Neural cell (in vitro differentiated cells): ENCODE measurements around the gene PDIA2.

ENCODE experiments used
- CTCF ChIP-seq: fragments of 450-650 bp; IDR thresholded peaks from 2 replicates; pipeline ENCODE4 v1.5.1; 2014; ENCODE audit warnings: antibody characterized with exemption, mild to moderate bottlenecking, moderate library complexity; ENCODE audit not compliant: poor library complexity, severe bottlenecking
- EP300 ChIP-seq: fragments of 450-650 bp; conservative IDR thresholded peaks from 2 replicates; pipeline ENCODE4 v1.6.1; 2014; ENCODE audit warnings: antibody characterized with exemption, mild to moderate bottlenecking, moderate library complexity; ENCODE audit not compliant: poor library complexity, severe bottlenecking
- EZH2 ChIP-seq: fragments of 200-600, 300-800 bp; shearing (Covaris generic), sonication (generic); IDR thresholded peaks from 2 replicates; pipeline ENCODE4 v1.6.1; 2014; ENCODE audit warnings: antibody characterized with exemption, low read length, borderline replicate concordance, mild to moderate bottlenecking; ENCODE audit not compliant: insufficient read depth, poor library complexity, severe bottlenecking
- MXI1 ChIP-seq: fragments of 450-650 bp; conservative IDR thresholded peaks from 2 replicates; pipeline ENCODE4 v1.6.1; 2014; ENCODE audit warnings: antibody characterized with exemption, mild to moderate bottlenecking; ENCODE audit not compliant: poor library complexity, severe bottlenecking
- POLR2AphosphoS5 ChIP-seq: IDR thresholded peaks from 2 replicates; pipeline ENCODE4 v1.6.1; 2012
- RAD21 ChIP-seq: fragments of 450-650 bp; conservative IDR thresholded peaks from 2 replicates; pipeline ENCODE4 v1.6.1; 2014; ENCODE audit warnings: antibody characterized with exemption, mild to moderate bottlenecking, moderate library complexity
- REST ChIP-seq: IDR thresholded peaks from 2 replicates; pipeline ENCODE4 v1.6.1; 2012; ENCODE audit warnings: borderline replicate concordance
- SMC3 ChIP-seq: fragments of 450-650 bp; conservative IDR thresholded peaks from 2 replicates; pipeline ENCODE4 v1.6.1; 2014; ENCODE audit warnings: antibody characterized with exemption, mild to moderate bottlenecking, moderate library complexity; ENCODE audit not compliant: poor library complexity
- TAF1 ChIP-seq: IDR thresholded peaks from 2 replicates; pipeline ENCODE4 v1.6.1; 2012; ENCODE audit warnings: low read depth

DNA sequence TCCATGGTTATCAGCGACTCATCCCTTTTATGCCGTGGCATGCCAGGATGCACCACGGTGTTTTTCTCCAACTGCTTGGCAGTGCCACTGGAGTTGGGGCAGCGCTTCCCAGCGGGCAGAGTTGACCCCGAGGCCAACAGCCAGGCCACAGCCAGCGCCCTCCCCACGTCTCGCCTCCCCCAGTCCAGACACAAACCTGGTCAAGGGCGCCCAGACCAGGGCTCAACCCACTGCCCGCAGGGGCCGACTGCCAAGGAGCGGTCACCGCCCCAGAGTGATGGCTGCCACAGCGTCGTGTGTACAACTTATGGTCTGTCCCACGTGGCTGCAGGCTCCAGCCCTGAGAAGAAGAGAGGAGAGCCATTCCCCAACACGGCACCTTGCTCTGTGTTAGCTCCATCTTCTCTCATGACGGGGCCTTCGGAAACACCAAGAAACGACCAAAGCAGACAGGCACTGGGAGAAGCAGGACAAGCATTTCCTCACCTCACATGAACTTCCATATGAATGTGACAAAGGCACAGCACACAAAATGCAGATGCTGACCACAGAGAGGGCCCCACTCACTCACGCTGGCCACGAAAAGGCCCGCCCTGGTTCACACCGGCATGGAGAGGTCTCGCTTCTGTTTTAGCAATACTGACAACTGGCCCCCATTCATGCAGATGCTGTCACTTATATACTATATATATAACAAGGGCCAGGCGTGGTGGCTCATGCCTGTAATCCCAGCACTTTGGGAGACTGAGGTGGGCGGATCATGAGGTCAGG is 42.6 kb downstream of the PDIA2 start:
- TF ChIP-seq POLR2AphosphoS5 = no peak
- TF ChIP-seq CTCF = no peak
- no peak for TF ChIP-seq TAF1
- no peak for TF ChIP-seq EZH2
- no peak for TF ChIP-seq EP300
- TF ChIP-seq MXI1 = no peak
- TF ChIP-seq REST = no peak
- no peak for TF ChIP-seq RAD21
- TF ChIP-seq SMC3 = no peak
